KMS-11 (cell line): ENCODE data around the gene RAI14.

Experiments
- H2AFZ ChIP-seq: fragments of 200-600 bp; sonication (generic); 2 replicates; pipeline ENCODE4 v1.6.1; 2016; ENCODE audit warnings: antibody characterized with exemption, mixed run types, low read depth
- H3K27ac ChIP-seq: fragments of 200-600 bp; sonication (generic); 2 replicates; pipeline ENCODE4 v1.6.1; 2016; ENCODE audit warnings: mild to moderate bottlenecking, mixed run types
- H3K27me3 ChIP-seq: fragments of 200-600 bp; sonication (generic); 2 replicates; pipeline ENCODE4 v1.6.1; 2017; ENCODE audit warnings: mild to moderate bottlenecking, low read depth, mixed run types, moderate library complexity; ENCODE audit not compliant: insufficient read depth
- H3K36me3 ChIP-seq: fragments of 200-600 bp; sonication (generic); 2 replicates; pipeline ENCODE4 v1.6.1; 2017; ENCODE audit warnings: mild to moderate bottlenecking, mixed run types; ENCODE audit not compliant: insufficient read depth
- H3K4me1 ChIP-seq: fragments of 200-600 bp; sonication (generic); 2 replicates; pipeline ENCODE4 v1.6.1; 2016; ENCODE audit warnings: mild to moderate bottlenecking, low read depth, mixed run types; ENCODE audit not compliant: poor library complexity, severe bottlenecking
- H3K4me2 ChIP-seq: fragments of 200-600 bp; sonication (generic); 2 replicates; pipeline ENCODE4 v1.7.0; 2016; ENCODE audit warnings: mild to moderate bottlenecking, mixed run types
- H3K4me3 ChIP-seq: fragments of 200-600 bp; sonication (generic); IDR thresholded peaks from 2 replicates; pipeline ENCODE4 v1.6.1; 2017; ENCODE audit warnings: low read depth, low read length, mixed read lengths; ENCODE audit not compliant: insufficient read depth
- H3K79me2 ChIP-seq: fragments of 200-600 bp; sonication (generic); 2 replicates; pipeline ENCODE4 v1.6.1; 2016; ENCODE audit warnings: low read depth, mixed run types; ENCODE audit not compliant: insufficient read depth
- H3K9ac ChIP-seq: fragments of 200-600 bp; sonication (generic); 2 replicates; pipeline ENCODE4 v1.6.1; 2016; ENCODE audit warnings: mild to moderate bottlenecking, mixed run types
- H4K20me1 ChIP-seq: fragments of 200-600 bp; sonication (generic); 2 replicates; pipeline ENCODE4 v1.6.1; 2016; ENCODE audit warnings: mild to moderate bottlenecking, mixed run types; ENCODE audit not compliant: insufficient read depth
- TF ChIP-seq, protein P1 (sequence below): fragments of 200-600 bp; sonication (generic); conservative IDR thresholded peaks from 2 replicates; pipeline ENCODE4 v1.6.1; 2017; ENCODE audit warnings: low read depth, mild to moderate bottlenecking, antibody characterized with exemption, low read length, moderate library complexity, mixed read lengths

The RAI14 gene

DNA sequence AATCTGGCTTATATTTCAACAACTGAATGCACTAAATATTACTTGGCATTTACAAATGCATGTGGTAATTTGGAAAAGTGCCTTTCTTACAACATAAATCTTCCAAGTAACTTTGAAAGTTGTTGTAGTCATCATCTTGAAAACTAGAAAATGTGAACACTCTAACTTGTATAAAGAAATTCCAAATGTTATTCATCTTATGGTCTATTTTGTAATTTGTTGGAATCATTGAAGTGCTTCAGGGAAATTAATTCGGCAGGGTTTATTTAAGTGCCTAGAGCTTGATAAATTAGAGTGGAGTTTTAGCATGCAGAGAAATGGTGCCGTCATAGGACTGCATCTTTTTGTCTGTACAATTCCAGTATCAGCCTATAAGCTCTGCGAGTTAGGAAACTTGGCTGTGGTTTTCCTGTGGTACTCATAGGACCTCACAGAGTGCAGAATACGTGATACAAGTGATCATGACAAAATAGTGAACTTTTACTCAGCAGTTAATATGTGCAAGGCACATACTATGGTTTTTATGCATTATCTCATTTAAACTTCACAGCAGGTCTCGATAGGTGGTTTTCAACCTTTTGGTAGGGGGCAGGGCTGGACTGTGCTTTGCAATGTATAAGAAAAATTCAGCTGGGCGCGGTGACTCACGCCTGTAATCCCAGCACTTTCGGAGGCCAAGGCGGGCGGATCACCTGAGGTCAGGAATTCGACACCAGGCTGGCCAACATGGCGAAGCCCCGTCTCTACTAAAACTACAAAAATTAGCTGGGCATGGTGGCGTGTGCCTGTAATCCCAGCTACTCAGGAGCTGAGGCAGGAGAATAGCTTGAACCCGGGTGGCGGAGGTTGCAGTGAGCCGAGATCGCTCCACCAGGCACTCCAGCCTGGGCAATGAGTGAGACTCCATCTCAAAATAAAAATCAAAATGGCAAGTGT lies 79.6 kb downstream of the RAI14 start:
- no peaks in the 10 kb centered on the region for H3K4me1 ChIP-seq
- H3K27me3 ChIP-seq: no peaks in the 10 kb centered on the region
- no peaks in the 10 kb centered on the region for H3K79me2 ChIP-seq
- H3K27ac ChIP-seq: no peak overlapping the region
- no peaks in the 10 kb centered on the region for H3K36me3 ChIP-seq
- H3K4me3 ChIP-seq: no peak overlapping the region
- no peak overlapping the region for H2AFZ ChIP-seq
- H4K20me1 ChIP-seq: no peaks in the 10 kb centered on the region
- no peak overlapping the region for H3K9ac ChIP-seq
- TF ChIP-seq, protein P1, sequence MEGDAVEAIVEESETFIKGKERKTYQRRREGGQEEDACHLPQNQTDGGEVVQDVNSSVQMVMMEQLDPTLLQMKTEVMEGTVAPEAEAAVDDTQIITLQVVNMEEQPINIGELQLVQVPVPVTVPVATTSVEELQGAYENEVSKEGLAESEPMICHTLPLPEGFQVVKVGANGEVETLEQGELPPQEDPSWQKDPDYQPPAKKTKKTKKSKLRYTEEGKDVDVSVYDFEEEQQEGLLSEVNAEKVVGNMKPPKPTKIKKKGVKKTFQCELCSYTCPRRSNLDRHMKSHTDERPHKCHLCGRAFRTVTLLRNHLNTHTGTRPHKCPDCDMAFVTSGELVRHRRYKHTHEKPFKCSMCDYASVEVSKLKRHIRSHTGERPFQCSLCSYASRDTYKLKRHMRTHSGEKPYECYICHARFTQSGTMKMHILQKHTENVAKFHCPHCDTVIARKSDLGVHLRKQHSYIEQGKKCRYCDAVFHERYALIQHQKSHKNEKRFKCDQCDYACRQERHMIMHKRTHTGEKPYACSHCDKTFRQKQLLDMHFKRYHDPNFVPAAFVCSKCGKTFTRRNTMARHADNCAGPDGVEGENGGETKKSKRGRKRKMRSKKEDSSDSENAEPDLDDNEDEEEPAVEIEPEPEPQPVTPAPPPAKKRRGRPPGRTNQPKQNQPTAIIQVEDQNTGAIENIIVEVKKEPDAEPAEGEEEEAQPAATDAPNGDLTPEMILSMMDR: no peak
- no peak overlapping the region for H3K4me2 ChIP-seq

DNA sequence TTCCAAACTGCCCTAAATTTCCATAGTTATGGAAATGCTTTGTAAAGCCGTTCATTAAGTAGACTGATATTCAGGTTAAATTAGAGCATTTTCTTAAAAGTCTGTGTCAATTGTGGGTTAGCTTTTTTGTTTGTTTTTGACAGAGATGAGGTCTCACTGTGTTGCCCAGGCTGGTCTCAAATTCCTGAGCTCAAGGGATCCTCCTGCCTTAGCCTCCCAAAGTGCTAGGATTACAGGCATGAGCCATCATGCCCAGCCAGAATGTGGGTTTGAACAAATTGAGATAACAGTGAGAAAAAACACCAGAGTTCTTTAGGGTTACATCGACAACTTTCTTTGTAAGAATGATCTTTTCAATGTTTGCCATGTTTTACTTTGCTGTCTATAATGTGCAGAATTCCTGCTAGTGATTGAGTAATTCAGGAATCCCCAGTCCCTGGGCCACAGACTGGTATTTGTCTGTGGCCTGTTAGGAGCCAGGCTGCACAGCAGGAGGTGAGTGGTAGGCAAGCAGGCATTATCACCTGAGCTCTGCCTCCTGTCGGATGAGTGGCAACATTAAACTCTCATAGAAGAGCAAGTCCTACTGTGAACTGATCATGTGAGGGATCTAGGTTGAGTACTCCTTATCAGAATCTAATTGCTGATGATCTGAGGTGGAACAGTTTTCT lies 80.5 kb downstream of the RAI14 start:
- Histone ChIP-seq H3K9ac (no peak overlapping the region), H3K4me1 (no peaks in the 10 kb centered on the region), H3K79me2 (no peaks in the 10 kb centered on the region), H4K20me1 (no peaks in the 10 kb centered on the region), H2AFZ (no peak overlapping the region), H3K27ac (no peak overlapping the region), H3K4me2 (no peak overlapping the region), H3K36me3 (no peaks in the 10 kb centered on the region), H3K4me3 (no peak overlapping the region), H3K27me3 (no peaks in the 10 kb centered on the region)
- TF ChIP-seq, protein P1: no peak

DNA sequence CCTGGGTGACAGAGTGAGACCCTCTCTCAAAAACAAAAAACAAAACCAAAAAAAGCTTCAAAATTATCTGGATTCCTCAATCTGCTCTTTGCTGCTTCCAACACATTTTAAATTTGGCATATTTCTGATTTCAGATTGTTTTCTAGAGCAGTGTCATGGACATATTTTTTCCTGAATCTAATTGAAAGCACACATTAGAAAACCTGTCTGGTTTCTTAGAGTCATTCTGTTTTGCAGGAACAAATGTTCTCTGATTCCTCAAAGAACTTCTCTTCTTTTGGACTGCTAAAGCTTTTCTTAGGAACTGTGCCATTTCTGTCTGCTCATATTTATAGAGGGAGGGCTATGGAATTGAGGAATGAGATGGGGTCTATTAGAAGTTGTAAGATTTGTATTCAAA lies 81.6 kb downstream of the RAI14 start:
- H3K4me1 ChIP-seq: no peaks in the 10 kb centered on the region
- no peak overlapping the region for H3K4me3 ChIP-seq
- H3K4me2 ChIP-seq: no peak overlapping the region
- H3K79me2 ChIP-seq: no peaks in the 10 kb centered on the region
- H4K20me1 ChIP-seq: no peaks in the 10 kb centered on the region
- H3K27ac ChIP-seq: no peak overlapping the region
- TF ChIP-seq, protein P1: no peak
- H3K9ac ChIP-seq: no peak overlapping the region
- no peaks in the 10 kb centered on the region for H3K36me3 ChIP-seq
- no peak overlapping the region for H2AFZ ChIP-seq
- H3K27me3 ChIP-seq: no peaks in the 10 kb centered on the region

DNA sequence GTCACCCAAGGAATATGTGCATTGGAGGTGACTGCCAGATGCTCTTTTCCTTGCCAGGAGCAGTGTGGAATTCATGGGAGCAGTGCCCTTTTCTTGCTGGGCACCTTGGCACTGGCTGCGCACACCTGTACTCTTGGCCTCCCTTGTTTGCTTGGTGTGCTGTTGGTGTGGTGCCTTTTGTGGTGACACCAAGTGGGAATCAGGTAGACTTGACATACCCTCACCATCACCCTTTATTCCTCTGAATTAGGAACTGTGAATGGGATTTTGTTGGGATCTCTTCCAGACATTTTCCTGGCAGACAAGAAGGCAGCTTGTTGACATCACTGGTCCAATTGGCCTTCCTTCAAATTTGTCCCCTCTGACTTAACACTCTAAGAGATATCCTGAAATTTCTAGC lies 82.3 kb downstream of the RAI14 start:
- no peak overlapping the region for H3K4me2 ChIP-seq
- no peaks in the 10 kb centered on the region for H4K20me1 ChIP-seq
- no peaks in the 10 kb centered on the region for H3K4me1 ChIP-seq
- no peak overlapping the region for H3K27ac ChIP-seq
- H3K27me3 ChIP-seq: no peaks in the 10 kb centered on the region
- TF ChIP-seq, protein P1: no peak
- no peak overlapping the region for H3K4me3 ChIP-seq
- no peak overlapping the region for H2AFZ ChIP-seq
- H3K36me3 ChIP-seq: no peaks in the 10 kb centered on the region
- H3K79me2 ChIP-seq: no peaks in the 10 kb centered on the region
- H3K9ac ChIP-seq: no peak overlapping the region
